Measurements from ENCODE around the gene ZNF792.

- TF ChIP-seq SRF (IDR thresholded peaks at IDR 0.05; ENCODE audit: low read depth, low read length) (no peak), POLR2A (IDR thresholded peaks at IDR 0.05; ENCODE audit: control extremely low read depth in 1 of 2, low read depth in 2 of 2, low read length in 2 of 2) (no peak), EP300 (IDR thresholded peaks at IDR 0.05; ENCODE audit: borderline replicate concordance in 1 of 2, low read depth in 2 of 2, low read length in 2 of 2) (no peak), RAD21 (IDR thresholded peaks at IDR 0.05 in 1 of 2, conservative IDR thresholded peaks at IDR 0.05 in 1 of 2; ENCODE audit: low read depth in 2 of 2, low read length in 2 of 2) (no peak), EZH2 (IDR thresholded peaks at IDR 0.05; ENCODE audit: low read depth, low read length, severe bottlenecking) (no peak), CHD1 (IDR thresholded peaks at IDR 0.05; ENCODE audit: low read depth, low read length) (no peak), SIRT6 (IDR thresholded peaks at IDR 0.05; ENCODE audit: low read length) (no peak), JUN (IDR thresholded peaks at IDR 0.05; ENCODE audit: low read depth, low read length) (no peak), POLR2AphosphoS5 (IDR thresholded peaks at IDR 0.05; ENCODE audit: low read depth, low read length) (no peak)
- TF ChIP-seq, protein P1, sequence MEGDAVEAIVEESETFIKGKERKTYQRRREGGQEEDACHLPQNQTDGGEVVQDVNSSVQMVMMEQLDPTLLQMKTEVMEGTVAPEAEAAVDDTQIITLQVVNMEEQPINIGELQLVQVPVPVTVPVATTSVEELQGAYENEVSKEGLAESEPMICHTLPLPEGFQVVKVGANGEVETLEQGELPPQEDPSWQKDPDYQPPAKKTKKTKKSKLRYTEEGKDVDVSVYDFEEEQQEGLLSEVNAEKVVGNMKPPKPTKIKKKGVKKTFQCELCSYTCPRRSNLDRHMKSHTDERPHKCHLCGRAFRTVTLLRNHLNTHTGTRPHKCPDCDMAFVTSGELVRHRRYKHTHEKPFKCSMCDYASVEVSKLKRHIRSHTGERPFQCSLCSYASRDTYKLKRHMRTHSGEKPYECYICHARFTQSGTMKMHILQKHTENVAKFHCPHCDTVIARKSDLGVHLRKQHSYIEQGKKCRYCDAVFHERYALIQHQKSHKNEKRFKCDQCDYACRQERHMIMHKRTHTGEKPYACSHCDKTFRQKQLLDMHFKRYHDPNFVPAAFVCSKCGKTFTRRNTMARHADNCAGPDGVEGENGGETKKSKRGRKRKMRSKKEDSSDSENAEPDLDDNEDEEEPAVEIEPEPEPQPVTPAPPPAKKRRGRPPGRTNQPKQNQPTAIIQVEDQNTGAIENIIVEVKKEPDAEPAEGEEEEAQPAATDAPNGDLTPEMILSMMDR (IDR thresholded peaks at IDR 0.05; ENCODE audit: control extremely low read depth in 1 of 3, insufficient read depth in 1 of 3, low read depth in 1 of 3, low read length in 3 of 3): no peak
Measured at GRCh38 chr19:34991542-34992333, 27.7 kb upstream of the ZNF792 start.

Measured in H1 (cell line).